ENCODE data around the gene TBL1XR1.

Gene TBL1XR1

GRCh38 chr3:177197041-177197726 is at the start of gene TBL1XR1:
Gene TBL1XR1, minus strand, starts transcription at chr3:177197482. Its CDS starts 132,505 bp downstream, at chr3:177064977.
- no peaks in the 10 kb centered on the region for H3K9me3 Mint-ChIP-seq
- DNase-seq (ENCODE audit: low spot score in 2 of 2): peak; percentile 79 to 87

GRCh38 chr3:177245250-177245649 is 48.0 kb upstream of the TBL1XR1 start:
- DNase-seq (ENCODE audit: low spot score in 2 of 2): no peak
- H3K4me1 Mint-ChIP-seq: no peaks in the 10 kb centered on the region
- H3K4me3 Mint-ChIP-seq: no peak overlapping the region
- no peak for ATAC-seq (replicated peaks; ENCODE audit: extremely low read depth, poor library complexity, severe bottlenecking)
- no peaks in the 10 kb centered on the region for H3K27me3 Mint-ChIP-seq
- no peak overlapping the region for H3K27ac Mint-ChIP-seq (ENCODE audit: low read depth)
- H3K9me3 Mint-ChIP-seq: no peaks in the 10 kb centered on the region
- peaks cover 2% of the 10 kb centered on the region for H3K36me3 Mint-ChIP-seq (ENCODE audit: insufficient read depth)

More at GRCh38 chr3:177197041-177197726, at the start of gene TBL1XR1:
- H3K4me3 Mint-ChIP-seq: peak within 1 kb of the TSS; percentile 90
- H3K27ac Mint-ChIP-seq (ENCODE audit: low read depth): peak within 1 kb of the TSS; percentile 90
- H3K4me1 Mint-ChIP-seq: peaks cover 58% of the 10 kb centered on the region
- H3K27me3 Mint-ChIP-seq: no peaks in the 10 kb centered on the region
- peak; percentile 43 for ATAC-seq (replicated peaks; ENCODE audit: extremely low read depth, poor library complexity, severe bottlenecking)
- H3K36me3 Mint-ChIP-seq (ENCODE audit: insufficient read depth): peaks cover 38% of the 10 kb centered on the region

- Mint-ChIP-seq H3K27me3 (no peaks in the 10 kb centered on the region), H3K4me1 (no peaks in the 10 kb centered on the region)
- no peak for ATAC-seq (replicated peaks; ENCODE audit: extremely low read depth, poor library complexity, severe bottlenecking)
These were observed 47.3 kb upstream of the TBL1XR1 start for GRCh38 chr3:177244606-177245005.

GRCh38 chr3:177238686-177239216 is 41.5 kb upstream of the TBL1XR1 start:
- Mint-ChIP-seq H3K36me3 (ENCODE audit: insufficient read depth) (no peaks in the 10 kb centered on the region), H3K4me3 (no peak overlapping the region), H3K27ac (ENCODE audit: low read depth) (no peak overlapping the region), H3K9me3 (no peaks in the 10 kb centered on the region), H3K4me1 (peaks cover 7% of the 10 kb centered on the region), H3K27me3 (no peaks in the 10 kb centered on the region)
- DNase-seq (ENCODE audit: low spot score in 2 of 2): no peak
- no peak for ATAC-seq (replicated peaks; ENCODE audit: extremely low read depth, poor library complexity, severe bottlenecking)

More at GRCh38 chr3:177244606-177245005, 47.3 kb upstream of the TBL1XR1 start:
- no peak for DNase-seq (ENCODE audit: low spot score in 2 of 2)
- no peak overlapping the region for H3K4me3 Mint-ChIP-seq
- peaks cover 2% of the 10 kb centered on the region for H3K36me3 Mint-ChIP-seq (ENCODE audit: insufficient read depth)
- no peaks in the 10 kb centered on the region for H3K9me3 Mint-ChIP-seq
- H3K27ac Mint-ChIP-seq (ENCODE audit: low read depth): no peak overlapping the region

GRCh38 chr3:177237206-177237605 is 39.9 kb upstream of the TBL1XR1 start:
- DNase-seq (ENCODE audit: low spot score in 2 of 2): no peak
- Mint-ChIP-seq H3K36me3 (ENCODE audit: insufficient read depth) (no peaks in the 10 kb centered on the region), H3K27me3 (no peaks in the 10 kb centered on the region), H3K4me3 (no peak overlapping the region), H3K9me3 (no peaks in the 10 kb centered on the region), H3K4me1 (peaks cover 7% of the 10 kb centered on the region), H3K27ac (ENCODE audit: low read depth) (no peak overlapping the region)
- no peak for ATAC-seq (replicated peaks; ENCODE audit: extremely low read depth, poor library complexity, severe bottlenecking)

GRCh38 chr3:177236704-177237103 is 39.4 kb upstream of the TBL1XR1 start:
- no peak for DNase-seq (ENCODE audit: low spot score in 2 of 2)
- Mint-ChIP-seq H3K36me3 (ENCODE audit: insufficient read depth) (no peaks in the 10 kb centered on the region), H3K27ac (ENCODE audit: low read depth) (no peak overlapping the region), H3K9me3 (no peaks in the 10 kb centered on the region), H3K4me3 (no peak overlapping the region), H3K27me3 (no peaks in the 10 kb centered on the region), H3K4me1 (peaks cover 7% of the 10 kb centered on the region)
- no peak for ATAC-seq (replicated peaks; ENCODE audit: extremely low read depth, poor library complexity, severe bottlenecking)

- ATAC-seq (replicated peaks; ENCODE audit: extremely low read depth, poor library complexity, severe bottlenecking) (no peak), DNase-seq (ENCODE audit: low spot score in 2 of 2) (no peak)
- Mint-ChIP-seq H3K9me3 (no peaks in the 10 kb centered on the region), H3K36me3 (ENCODE audit: insufficient read depth) (no peaks in the 10 kb centered on the region), H3K27ac (ENCODE audit: low read depth) (no peak overlapping the region), H3K4me3 (no peak overlapping the region), H3K27me3 (no peaks in the 10 kb centered on the region), H3K4me1 (peaks cover 6% of the 10 kb centered on the region)
These were observed 36.8 kb upstream of the TBL1XR1 start for GRCh38 chr3:177234121-177234520.

GRCh38 chr3:177231242-177231641 is 34.0 kb upstream of the TBL1XR1 start:
- DNase-seq (ENCODE audit: low spot score in 2 of 2) (no peak), ATAC-seq (replicated peaks; ENCODE audit: extremely low read depth, poor library complexity, severe bottlenecking) (no peak)
- Mint-ChIP-seq H3K4me3 (no peak overlapping the region), H3K4me1 (no peaks in the 10 kb centered on the region), H3K27me3 (no peaks in the 10 kb centered on the region), H3K9me3 (no peaks in the 10 kb centered on the region), H3K36me3 (ENCODE audit: insufficient read depth) (no peaks in the 10 kb centered on the region), H3K27ac (ENCODE audit: low read depth) (peak overlapping the region; percentile 2)

- Mint-ChIP-seq H3K27me3 (no peaks in the 10 kb centered on the region), H3K9me3 (no peaks in the 10 kb centered on the region), H3K36me3 (ENCODE audit: insufficient read depth) (no peaks in the 10 kb centered on the region), H3K4me3 (no peak overlapping the region), H3K4me1 (no peaks in the 10 kb centered on the region), H3K27ac (ENCODE audit: low read depth) (no peak overlapping the region)
- ATAC-seq (replicated peaks; ENCODE audit: extremely low read depth, poor library complexity, severe bottlenecking) (no peak), DNase-seq (ENCODE audit: low spot score in 2 of 2) (no peak)
These were observed 33.4 kb upstream of the TBL1XR1 start for GRCh38 chr3:177230641-177231040.

GRCh38 chr3:177229791-177230190 is 32.5 kb upstream of the TBL1XR1 start:
- Mint-ChIP-seq H3K27me3 (no peaks in the 10 kb centered on the region), H3K27ac (ENCODE audit: low read depth) (no peak overlapping the region), H3K4me1 (no peaks in the 10 kb centered on the region), H3K4me3 (no peak overlapping the region), H3K9me3 (no peaks in the 10 kb centered on the region), H3K36me3 (ENCODE audit: insufficient read depth) (no peaks in the 10 kb centered on the region)
- DNase-seq (ENCODE audit: low spot score in 2 of 2): no peak
- no peak for ATAC-seq (replicated peaks; ENCODE audit: extremely low read depth, poor library complexity, severe bottlenecking)

GRCh38 chr3:177228601-177229190 is 31.4 kb upstream of the TBL1XR1 start:
- Mint-ChIP-seq H3K4me3 (no peak overlapping the region), H3K9me3 (no peaks in the 10 kb centered on the region), H3K27me3 (no peaks in the 10 kb centered on the region), H3K27ac (ENCODE audit: low read depth) (no peak overlapping the region), H3K4me1 (no peaks in the 10 kb centered on the region), H3K36me3 (ENCODE audit: insufficient read depth) (no peaks in the 10 kb centered on the region)
- ATAC-seq (replicated peaks; ENCODE audit: extremely low read depth, poor library complexity, severe bottlenecking): no peak
- DNase-seq (ENCODE audit: low spot score in 2 of 2): no peak

- Mint-ChIP-seq H3K36me3 (ENCODE audit: insufficient read depth) (peaks cover 2% of the 10 kb centered on the region), H3K27me3 (no peaks in the 10 kb centered on the region), H3K27ac (ENCODE audit: low read depth) (no peak overlapping the region), H3K9me3 (no peaks in the 10 kb centered on the region), H3K4me1 (no peaks in the 10 kb centered on the region), H3K4me3 (no peak overlapping the region)
- no peak for DNase-seq (ENCODE audit: low spot score in 2 of 2)
- ATAC-seq (replicated peaks; ENCODE audit: extremely low read depth, poor library complexity, severe bottlenecking): peak; percentile 49
These were observed 27.1 kb upstream of the TBL1XR1 start for GRCh38 chr3:177224414-177224813.

- H3K36me3 Mint-ChIP-seq (ENCODE audit: insufficient read depth): peaks cover 2% of the 10 kb centered on the region
- H3K4me3 Mint-ChIP-seq: no peak overlapping the region
- no peaks in the 10 kb centered on the region for H3K4me1 Mint-ChIP-seq
- no peaks in the 10 kb centered on the region for H3K27me3 Mint-ChIP-seq
- no peak overlapping the region for H3K27ac Mint-ChIP-seq (ENCODE audit: low read depth)
- ATAC-seq (replicated peaks; ENCODE audit: extremely low read depth, poor library complexity, severe bottlenecking): no peak
- DNase-seq (ENCODE audit: low spot score in 2 of 2): no peak
- H3K9me3 Mint-ChIP-seq: no peaks in the 10 kb centered on the region
These were observed 24.5 kb upstream of the TBL1XR1 start for GRCh38 chr3:177221744-177222143.
